ENCODE results near the gene MMP15.

The MMP15 gene

GRCh38 chr16:58035356-58036170, 10.0 kb downstream of the MMP15 start:
- no peak for DNase-seq (ENCODE audit: low spot score)

GRCh38 chr16:58036943-58037342, 11.4 kb downstream of the MMP15 start:
- no peak for DNase-seq (ENCODE audit: low spot score)

- no peak for DNase-seq (ENCODE audit: low spot score)
Measured at GRCh38 chr16:58037365-58038057, 12.0 kb downstream of the MMP15 start.

DNA sequence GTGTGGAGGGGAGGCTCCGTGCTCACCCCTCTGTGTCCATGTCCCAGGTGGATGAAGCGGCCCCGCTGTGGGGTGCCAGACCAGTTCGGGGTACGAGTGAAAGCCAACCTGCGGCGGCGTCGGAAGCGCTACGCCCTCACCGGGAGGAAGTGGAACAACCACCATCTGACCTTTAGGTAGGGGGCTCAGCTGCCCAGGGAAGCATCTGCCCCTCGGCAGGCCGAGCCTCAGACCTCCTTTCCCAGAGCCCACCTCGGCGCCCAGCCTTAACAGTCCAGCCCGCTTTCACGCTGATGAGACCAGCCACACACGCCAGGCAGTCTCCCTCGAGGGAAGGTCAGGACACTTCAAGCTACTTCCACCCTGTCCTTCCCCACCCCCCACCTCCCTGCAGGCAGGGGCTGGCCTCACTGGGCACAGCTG, 12.7 kb downstream of the MMP15 start:
- DNase-seq (ENCODE audit: low spot score), result no peak

DNA sequence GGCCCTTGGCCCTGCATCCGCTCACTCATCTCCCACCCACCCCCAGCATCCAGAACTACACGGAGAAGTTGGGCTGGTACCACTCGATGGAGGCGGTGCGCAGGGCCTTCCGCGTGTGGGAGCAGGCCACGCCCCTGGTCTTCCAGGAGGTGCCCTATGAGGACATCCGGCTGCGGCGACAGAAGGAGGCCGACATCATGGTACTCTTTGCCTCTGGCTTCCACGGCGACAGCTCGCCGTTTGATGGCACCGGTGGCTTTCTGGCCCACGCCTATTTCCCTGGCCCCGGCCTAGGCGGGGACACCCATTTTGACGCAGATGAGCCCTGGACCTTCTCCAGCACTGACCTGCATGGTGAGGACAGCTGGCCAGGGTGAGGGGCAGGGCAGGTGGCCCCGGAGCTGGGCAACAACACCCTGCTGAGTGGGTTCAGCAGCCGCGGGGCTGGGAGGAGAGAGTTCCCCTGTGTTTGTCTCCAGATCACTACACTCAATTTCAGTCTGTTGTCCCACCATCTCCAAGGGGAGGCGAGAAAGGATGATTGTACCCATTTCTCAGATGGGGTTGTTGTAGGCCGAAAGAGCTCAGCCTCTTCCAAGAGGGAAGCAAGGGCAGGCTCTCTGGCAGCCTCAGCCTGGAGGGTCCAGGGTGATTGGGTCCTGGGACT, 14.4 kb downstream of the MMP15 start:
- no peak for DNase-seq (ENCODE audit: low spot score)

GRCh38 chr16:58040496-58040846, 14.9 kb downstream of the MMP15 start:
- DNase-seq (ENCODE audit: low spot score), result no peak

- no peak for DNase-seq (ENCODE audit: low spot score)
Measured at GRCh38 chr16:58040945-58041627, 15.5 kb downstream of the MMP15 start.

DNA sequence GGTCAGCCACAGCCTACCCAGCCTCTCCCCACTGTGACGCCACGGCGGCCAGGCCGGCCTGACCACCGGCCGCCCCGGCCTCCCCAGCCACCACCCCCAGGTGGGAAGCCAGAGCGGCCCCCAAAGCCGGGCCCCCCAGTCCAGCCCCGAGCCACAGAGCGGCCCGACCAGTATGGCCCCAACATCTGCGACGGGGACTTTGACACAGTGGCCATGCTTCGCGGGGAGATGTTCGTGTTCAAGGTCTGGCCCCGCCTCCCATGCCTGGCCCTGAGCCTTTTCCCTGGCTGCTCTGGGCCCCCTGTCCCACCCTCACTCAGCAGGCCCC, 16.0 kb downstream of the MMP15 start:
- DNase-seq (ENCODE audit: low spot score), result no peak

GRCh38 chr16:58042001-58042885, 16.7 kb downstream of the MMP15 start:
- no peak for DNase-seq (ENCODE audit: low spot score)

DNA sequence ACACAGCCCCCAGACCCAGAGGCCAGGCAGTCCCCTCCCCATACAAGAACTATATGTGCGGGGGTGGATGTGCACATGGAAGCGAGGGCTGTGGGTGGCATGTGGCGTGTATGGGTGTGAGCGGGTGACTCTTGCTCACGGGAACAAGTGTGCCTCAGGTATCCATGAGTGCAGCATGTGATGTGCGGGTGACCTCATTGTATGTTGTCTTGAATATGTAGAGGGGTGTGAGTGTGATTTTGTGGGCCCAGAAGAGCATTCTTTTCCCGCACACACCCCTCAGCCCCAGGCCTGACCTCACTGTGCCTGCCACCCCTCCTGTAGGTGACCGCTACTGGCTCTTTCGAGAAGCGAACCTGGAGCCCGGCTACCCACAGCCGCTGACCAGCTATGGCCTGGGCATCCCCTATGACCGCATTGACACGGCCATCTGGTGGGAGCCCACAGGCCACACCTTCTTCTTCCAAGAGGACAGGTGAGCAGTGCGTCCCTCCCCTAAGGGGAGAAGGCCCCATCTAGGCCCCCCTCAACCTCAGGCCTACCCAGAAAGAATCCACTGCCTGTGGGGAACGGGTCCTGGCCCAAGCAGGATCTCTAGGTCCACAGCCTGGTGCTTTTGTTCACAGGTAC, 17.4 kb downstream of the MMP15 start:
- DNase-seq (ENCODE audit: low spot score), result no peak

DNA sequence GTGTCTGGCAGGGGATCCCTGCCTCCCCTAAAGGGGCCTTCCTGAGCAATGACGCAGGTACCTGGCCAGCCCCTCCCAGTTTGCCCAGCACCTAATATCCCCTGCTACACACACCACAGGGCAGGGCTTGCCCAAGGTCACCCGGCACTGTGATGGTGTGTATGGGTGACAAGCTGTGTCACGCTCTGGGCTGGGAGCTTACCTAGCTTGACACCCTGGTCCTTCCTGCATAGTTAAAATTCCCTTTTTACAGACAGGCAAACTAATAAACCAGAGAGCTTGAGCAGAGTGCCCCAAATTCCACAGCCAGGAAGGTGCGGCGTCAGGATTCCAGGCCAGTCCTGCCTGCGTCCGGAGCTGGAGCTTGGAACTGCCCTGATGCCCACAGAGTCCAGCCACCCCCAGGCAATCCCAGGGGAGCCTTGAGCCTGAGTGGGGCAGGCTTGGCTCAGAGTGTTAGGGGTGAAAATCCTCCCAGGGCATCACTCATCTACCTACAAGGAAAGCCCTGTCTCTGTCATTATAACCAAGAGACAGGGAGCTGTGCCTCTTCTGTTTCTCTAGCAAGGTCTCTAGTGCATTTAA, 18.1 kb downstream of the MMP15 start:
- no peak for DNase-seq (ENCODE audit: low spot score)

DNA sequence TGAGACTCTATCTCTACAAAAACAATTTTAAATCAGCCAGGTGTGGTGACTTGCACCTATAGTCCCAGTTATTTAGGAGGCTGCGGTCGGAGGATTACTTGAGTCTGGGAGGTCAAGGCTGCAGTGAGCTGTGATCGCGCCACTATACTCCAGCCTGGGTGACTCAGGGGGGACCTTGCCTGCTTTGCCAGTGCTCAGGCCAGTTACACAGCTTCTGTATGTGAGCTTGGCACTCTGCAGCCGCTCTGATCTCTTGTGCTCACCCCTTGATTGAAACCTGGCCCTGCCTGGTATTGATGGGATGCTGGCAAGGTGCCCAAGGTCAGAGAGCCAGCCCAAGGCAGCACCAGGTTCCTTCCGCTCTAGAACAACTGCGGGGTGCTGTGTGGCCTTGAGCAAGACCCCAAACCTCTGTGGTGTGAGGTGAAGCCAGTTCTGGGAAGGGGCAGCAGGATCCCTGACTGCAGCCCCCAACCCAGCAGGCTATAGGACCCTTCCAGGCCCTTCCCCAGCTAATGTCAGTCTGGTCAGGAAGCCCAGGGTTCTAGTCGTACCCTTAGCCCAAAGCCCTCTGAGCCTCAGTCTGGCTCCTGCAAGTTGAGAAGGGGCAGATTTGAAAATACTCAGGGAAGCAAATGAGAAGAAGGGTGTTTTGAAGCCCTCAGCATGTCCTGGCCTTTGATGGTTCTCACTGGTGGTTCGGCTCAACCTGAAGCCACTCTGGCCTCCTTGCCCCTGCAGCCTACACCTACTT, 18.9 kb downstream of the MMP15 start:
- no peak for DNase-seq (ENCODE audit: low spot score)

DNA sequence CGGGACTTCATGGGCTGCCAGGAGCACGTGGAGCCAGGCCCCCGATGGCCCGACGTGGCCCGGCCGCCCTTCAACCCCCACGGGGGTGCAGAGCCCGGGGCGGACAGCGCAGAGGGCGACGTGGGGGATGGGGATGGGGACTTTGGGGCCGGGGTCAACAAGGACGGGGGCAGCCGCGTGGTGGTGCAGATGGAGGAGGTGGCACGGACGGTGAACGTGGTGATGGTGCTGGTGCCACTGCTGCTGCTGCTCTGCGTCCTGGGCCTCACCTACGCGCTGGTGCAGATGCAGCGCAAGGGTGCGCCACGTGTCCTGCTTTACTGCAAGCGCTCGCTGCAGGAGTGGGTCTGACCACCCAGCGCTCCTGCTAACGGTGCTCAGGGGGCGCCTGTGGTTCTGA, 19.5 kb downstream of the MMP15 start:
- DNase-seq (ENCODE audit: low spot score), result no peak

GRCh38 chr16:58046054-58046881, 20.7 kb downstream of the MMP15 start:
- no peak for DNase-seq (ENCODE audit: low spot score)

GRCh38 chr16:58046936-58047335, 21.4 kb downstream of the MMP15 start:
- no peak for DNase-seq (ENCODE audit: low spot score)

- DNase-seq (ENCODE audit: low spot score), result no peak
Measured at GRCh38 chr16:58047557-58048348, 22.2 kb downstream of the MMP15 start.

- no peak for DNase-seq (ENCODE audit: low spot score)
Measured at GRCh38 chr16:58048494-58049231, 23.1 kb downstream of the MMP15 start.
